Panc1 (cell line): ENCODE results near the gene TMTC2. TPM values are rescaled to one million over a fixed set of nuclear protein-coding genes. Genes with fewer than 3 reads are reported as not detected.

ENCODE experiments used
- ATAC-seq: fragments of 200-7000 bp; cut with Tn5 transposase; 2 replicates; pipeline ENCODE4 v1.9.1; 2020; ENCODE audit warnings: mild to moderate bottlenecking, moderate library complexity
- BruUV-seq: library from RNA; stranded (reverse); fragments of 400-500 nt; replicated peaks from 2 replicates; lab custom pipeline; 2021; lab: Mats Ljungman, UMichigan
- CTCF ChIA-PET: fragments of 300-600 bp; sonication (Branson Sonifier 250); formaldehyde crosslinking; loops from one replicate; lab custom pipeline; 2022; ENCODE audit warnings: antibody characterized with exemption; lab: Charles Lee
- POLR2A ChIA-PET: fragments of 300-600 bp; sonication (Branson Sonifier 250); formaldehyde crosslinking; loops from one replicate; lab custom pipeline; 2022; ENCODE audit warnings: antibody characterized with exemption; lab: Charles Lee
- DNase-seq: peaks from one replicate; pipeline ENCODE4 v3.0.0-alpha.2; 2010; ENCODE audit warnings: low read depth, low spot score
- H3K27ac ChIP-seq: 2 replicates; pipeline ENCODE4 v1.5.1; 2011; ENCODE audit warnings: mild to moderate bottlenecking, low read length, inconsistent platforms
- H3K27me3 ChIP-seq: fragments of 200-500 bp; sonication (Bioruptor generic); 2 replicates; pipeline ENCODE4 v1.6.0; 2014; ENCODE audit warnings: low read length, inconsistent platforms; ENCODE audit not compliant: control insufficient read depth, insufficient read depth
- H3K36me3 ChIP-seq: fragments of 200-500 bp; sonication (Bioruptor generic); 2 replicates; pipeline ENCODE4 v1.5.1; 2014; ENCODE audit warnings: inconsistent platforms, mild to moderate bottlenecking, low read length, moderate library complexity; ENCODE audit not compliant: control insufficient read depth, insufficient read depth
- H3K4me1 ChIP-seq: 2 replicates; pipeline ENCODE4 v1.5.1; 2011; ENCODE audit warnings: inconsistent platforms, mild to moderate bottlenecking, low read length, moderate library complexity; ENCODE audit not compliant: control insufficient read depth, insufficient read depth
- H3K4me3 ChIP-seq, 2 experiments: 2 replicates each; pipeline ENCODE4 v1.5.1; 2011 to 2012; ENCODE audit warnings: low read depth in 2 of 2, low read length in 2 of 2, mild to moderate bottlenecking in 2 of 2, inconsistent platforms in 1 of 2, moderate library complexity in 1 of 2
- H3K9me3 ChIP-seq: fragments of 200-500 bp; sonication (Bioruptor generic); 2 replicates; pipeline ENCODE4 v1.5.1; 2014; ENCODE audit warnings: low read depth, mild to moderate bottlenecking, inconsistent platforms, low read length, moderate library complexity; ENCODE audit not compliant: control insufficient read depth, insufficient read depth
- CTCF ChIP-seq: fragments of 450-650 bp; IDR thresholded peaks from 2 replicates; pipeline ENCODE4 v1.5.1; 2017; ENCODE audit warnings: mild to moderate bottlenecking
- POLR2AphosphoS5 ChIP-seq: IDR thresholded peaks from 2 replicates; pipeline ENCODE4 v1.6.1; 2012; ENCODE audit warnings: mild to moderate bottlenecking, low read depth, low read length, moderate library complexity
- SIN3A ChIP-seq: IDR thresholded peaks from 2 replicates; pipeline ENCODE4 v1.6.1; 2012; ENCODE audit warnings: low read depth, mild to moderate bottlenecking, low read length, moderate library complexity, borderline replicate concordance; ENCODE audit not compliant: insufficient read depth
- TCF7L2 ChIP-seq: IDR thresholded peaks from 2 replicates; pipeline ENCODE4 v1.6.1; 2011; ENCODE audit warnings: mild to moderate bottlenecking, low read depth, low read length, inconsistent platforms
- in situ Hi-C: cut with HindIII; loops from 2 replicates; pipeline ENCODE4 v1.10.0; 2016; ENCODE audit warnings: low sequenced_read_pairs, low pct_unique_long_range_greater_than_20kb
- intact Hi-C: fragments of 100-400 bp; cut with micrococcal nuclease; formaldehyde crosslinking; loops from one replicate; pipeline ENCODE4 v1.10.0; 2022; ENCODE audit not compliant: unreplicated experiment
- total RNA-seq: library from RNA; stranded (reverse); gene quantifications from one replicate; pipeline ENCODE4 v1.2.1, GENCODE V29; 2021; ENCODE audit not compliant: unreplicated experiment
- TF ChIP-seq, protein P1 (sequence below), 2 experiments: IDR thresholded peaks; 2 replicates each; pipeline ENCODE4 v1.6.1; 2011 to 2012; ENCODE audit warnings: low read depth in 2 of 2, control low read depth in 1 of 2, low read length in 1 of 2, mild to moderate bottlenecking in 1 of 2, moderate library complexity in 1 of 2; ENCODE audit not compliant: insufficient read depth in 1 of 2

Gene TMTC2
- total RNA-seq, 1 experiment from 2014 or later, result 5.7 TPM

DNA sequence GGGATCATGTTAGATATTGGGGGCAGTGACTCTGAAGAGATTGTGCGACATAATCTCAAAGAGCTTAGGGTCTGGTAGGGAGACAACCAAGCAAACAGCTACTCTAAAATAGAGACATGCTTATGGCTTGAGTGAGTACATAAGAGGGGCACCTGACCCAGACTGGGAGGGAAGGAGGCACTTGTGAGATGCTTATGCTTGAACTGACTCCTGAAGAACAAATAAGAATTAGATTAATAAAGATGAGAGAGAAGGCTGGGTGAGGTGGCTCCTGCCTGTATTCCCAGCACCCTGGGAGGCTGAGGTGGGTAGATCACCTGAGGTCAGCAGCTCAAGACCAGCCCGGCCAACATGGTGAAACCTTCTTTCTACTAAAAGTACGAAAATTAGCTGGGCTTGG, 19.1 kb downstream of the TMTC2 start:
- CTCF ChIA-PET, result no interaction called here
- no peaks in the 10 kb centered on the region for H3K4me1 ChIP-seq
- POLR2A ChIA-PET, result no interaction called here
- in situ Hi-C loops (no loop called here), intact Hi-C loops (no loop called here)
- H3K36me3 ChIP-seq, result no peaks in the 10 kb centered on the region
- H3K4me3 ChIP-seq, result no peak overlapping the region
- no peak for TF ChIP-seq TCF7L2
- TF ChIP-seq SIN3A, result no peak
- no peak for TF ChIP-seq CTCF
- TF ChIP-seq, protein P1, sequence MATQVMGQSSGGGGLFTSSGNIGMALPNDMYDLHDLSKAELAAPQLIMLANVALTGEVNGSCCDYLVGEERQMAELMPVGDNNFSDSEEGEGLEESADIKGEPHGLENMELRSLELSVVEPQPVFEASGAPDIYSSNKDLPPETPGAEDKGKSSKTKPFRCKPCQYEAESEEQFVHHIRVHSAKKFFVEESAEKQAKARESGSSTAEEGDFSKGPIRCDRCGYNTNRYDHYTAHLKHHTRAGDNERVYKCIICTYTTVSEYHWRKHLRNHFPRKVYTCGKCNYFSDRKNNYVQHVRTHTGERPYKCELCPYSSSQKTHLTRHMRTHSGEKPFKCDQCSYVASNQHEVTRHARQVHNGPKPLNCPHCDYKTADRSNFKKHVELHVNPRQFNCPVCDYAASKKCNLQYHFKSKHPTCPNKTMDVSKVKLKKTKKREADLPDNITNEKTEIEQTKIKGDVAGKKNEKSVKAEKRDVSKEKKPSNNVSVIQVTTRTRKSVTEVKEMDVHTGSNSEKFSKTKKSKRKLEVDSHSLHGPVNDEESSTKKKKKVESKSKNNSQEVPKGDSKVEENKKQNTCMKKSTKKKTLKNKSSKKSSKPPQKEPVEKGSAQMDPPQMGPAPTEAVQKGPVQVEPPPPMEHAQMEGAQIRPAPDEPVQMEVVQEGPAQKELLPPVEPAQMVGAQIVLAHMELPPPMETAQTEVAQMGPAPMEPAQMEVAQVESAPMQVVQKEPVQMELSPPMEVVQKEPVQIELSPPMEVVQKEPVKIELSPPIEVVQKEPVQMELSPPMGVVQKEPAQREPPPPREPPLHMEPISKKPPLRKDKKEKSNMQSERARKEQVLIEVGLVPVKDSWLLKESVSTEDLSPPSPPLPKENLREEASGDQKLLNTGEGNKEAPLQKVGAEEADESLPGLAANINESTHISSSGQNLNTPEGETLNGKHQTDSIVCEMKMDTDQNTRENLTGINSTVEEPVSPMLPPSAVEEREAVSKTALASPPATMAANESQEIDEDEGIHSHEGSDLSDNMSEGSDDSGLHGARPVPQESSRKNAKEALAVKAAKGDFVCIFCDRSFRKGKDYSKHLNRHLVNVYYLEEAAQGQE (IDR thresholded peaks at IDR 0.05; ENCODE audit: insufficient read depth in 1 of 2, low read depth in 2 of 2, low read length in 1 of 2), result no peak
- TF ChIP-seq POLR2AphosphoS5, result no peak
- no peaks in the 10 kb centered on the region for H3K27me3 ChIP-seq
- no peak overlapping the region for H3K27ac ChIP-seq
- ATAC-seq, result no peak
- DNase-seq, result no peak
- no TSS peak for BruUV-seq
- no peaks in the 10 kb centered on the region for H3K9me3 ChIP-seq

DNA sequence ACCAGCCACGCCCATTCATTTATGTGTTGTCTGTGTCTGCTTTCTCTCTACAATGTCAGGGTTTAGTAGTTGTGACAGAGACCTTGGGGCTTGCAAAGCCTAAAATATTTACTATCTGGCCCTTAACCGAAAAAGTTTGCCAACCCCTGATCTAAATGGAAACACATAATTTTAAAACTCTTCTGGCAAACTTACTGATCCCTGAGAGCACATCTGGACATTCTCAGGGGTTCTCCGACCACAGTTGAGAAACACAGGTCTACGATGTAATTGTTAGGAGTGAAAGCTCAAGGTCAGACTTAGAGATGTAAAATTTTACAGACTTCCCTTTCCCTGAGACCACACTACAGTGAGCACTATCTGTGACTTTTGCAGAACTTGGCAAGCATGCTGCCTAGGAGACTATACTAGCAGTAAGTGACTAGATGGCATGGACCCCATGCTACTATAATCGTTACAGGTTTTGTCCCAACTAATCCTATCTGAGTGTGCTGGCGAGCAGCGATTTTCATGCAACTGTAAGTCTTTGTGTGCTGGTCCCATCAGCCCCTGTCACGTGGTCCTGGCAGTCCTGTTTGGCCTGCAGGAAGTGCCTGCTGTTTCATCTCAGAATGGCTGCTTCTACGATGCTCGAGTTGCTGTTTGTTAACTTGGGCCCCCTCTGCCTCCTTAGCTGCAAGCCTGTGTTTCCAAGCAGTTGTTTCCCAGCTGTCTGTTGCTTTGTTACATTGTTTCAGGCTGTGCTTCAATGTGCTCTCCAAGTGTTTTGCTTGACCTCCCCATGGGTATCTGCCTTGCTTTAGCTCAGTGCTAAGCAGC, 21.6 kb downstream of the TMTC2 start:
- intact Hi-C loops (no loop called here), in situ Hi-C loops (no loop called here)
- Histone ChIP-seq H3K9me3 (no peaks in the 10 kb centered on the region), H3K27ac (no peak overlapping the region), H3K4me3 (no peak overlapping the region), H3K27me3 (no peaks in the 10 kb centered on the region), H3K36me3 (no peaks in the 10 kb centered on the region), H3K4me1 (no peaks in the 10 kb centered on the region)
- TF ChIP-seq SIN3A, result no peak
- no peak for TF ChIP-seq TCF7L2
- TF ChIP-seq CTCF, result no peak
- no peak for TF ChIP-seq POLR2AphosphoS5
- TF ChIP-seq, protein P1 (IDR thresholded peaks at IDR 0.05; ENCODE audit: insufficient read depth in 1 of 2, low read depth in 2 of 2, low read length in 1 of 2), result no peak
- ATAC-seq, result no peak
- no peak for DNase-seq
- CTCF ChIA-PET, result interaction anchor here (0.6 kb wide), 1 partner anchor 1485 kb away, joined by 3 read pairs; no protein-coding TSS in a partner anchor
- no TSS peak for BruUV-seq
- POLR2A ChIA-PET, result no interaction called here
